ENCODE results near the gene ALAD.
A peak's percentile ranks its signal among the peaks of the same experiment; 100 is the strongest.
"Not testable (repeated sequence)": the region's sequence is repeated elsewhere in the genome, so short reads cannot be mapped to it uniquely, and the experiment has no call there.

Gene ALAD

DNA sequence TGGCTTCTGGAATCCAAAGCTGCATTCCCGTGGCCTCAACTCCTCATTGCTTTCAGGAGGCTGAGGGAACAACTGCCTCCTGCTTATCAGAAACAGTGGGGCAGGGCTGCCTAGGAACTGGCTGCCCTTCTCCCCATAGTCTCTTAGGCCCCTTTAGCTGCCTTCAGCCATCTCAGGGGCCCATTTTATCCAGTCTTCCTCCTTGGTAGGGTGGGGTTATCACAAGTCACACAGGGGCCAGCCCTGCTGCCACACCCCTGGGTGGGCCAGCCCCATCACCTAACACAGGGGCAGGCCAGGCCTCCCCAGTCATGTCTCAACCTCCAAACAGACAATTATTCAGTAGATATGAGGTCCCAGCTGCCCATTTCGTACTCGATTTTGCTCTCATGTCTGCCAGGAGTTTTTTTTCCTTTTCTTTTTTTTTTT is 3.9 kb downstream of the ALAD start:
- no peak for DNase-seq

DNA sequence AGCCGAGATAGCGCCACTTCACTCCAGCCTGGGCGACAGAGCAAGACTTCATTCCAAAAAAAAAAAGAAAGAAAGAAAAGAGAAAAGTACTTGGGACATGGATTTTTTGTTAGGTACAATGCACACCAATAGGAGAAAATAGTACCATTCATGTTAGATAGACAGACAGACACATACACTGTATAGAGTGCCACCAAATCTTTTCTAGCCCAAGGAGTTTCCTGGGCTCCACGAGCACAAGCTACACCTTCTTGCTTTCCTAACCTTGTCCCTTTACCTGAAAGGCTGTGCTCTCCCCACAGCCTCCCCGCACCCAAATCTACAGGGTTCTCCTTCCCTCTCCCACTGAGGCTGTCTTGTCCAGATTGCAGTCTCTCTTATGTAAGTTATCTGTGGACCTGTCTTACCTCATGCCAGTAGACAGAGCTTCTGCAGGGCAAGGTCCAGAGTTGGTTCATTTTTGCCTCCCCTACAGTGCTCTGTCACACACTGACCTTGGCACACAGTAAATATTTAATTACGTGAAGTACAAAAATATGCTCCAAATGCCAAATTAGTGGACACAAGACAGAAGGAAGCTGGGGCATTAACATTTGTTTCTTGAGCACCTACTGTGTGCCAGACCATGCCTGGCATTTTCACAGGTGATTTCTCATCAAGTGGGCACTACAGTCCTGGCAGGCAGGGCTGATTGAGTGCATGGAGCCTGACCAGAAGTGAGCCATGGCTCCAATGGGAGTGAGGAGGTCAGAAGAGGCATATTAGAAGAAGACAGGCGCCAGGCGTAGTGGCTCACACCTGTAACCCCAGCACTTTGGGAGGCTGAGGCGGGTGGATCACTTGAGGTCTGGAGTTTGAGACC is 5.9 kb downstream of the ALAD start:
- no peak for DNase-seq

DNA sequence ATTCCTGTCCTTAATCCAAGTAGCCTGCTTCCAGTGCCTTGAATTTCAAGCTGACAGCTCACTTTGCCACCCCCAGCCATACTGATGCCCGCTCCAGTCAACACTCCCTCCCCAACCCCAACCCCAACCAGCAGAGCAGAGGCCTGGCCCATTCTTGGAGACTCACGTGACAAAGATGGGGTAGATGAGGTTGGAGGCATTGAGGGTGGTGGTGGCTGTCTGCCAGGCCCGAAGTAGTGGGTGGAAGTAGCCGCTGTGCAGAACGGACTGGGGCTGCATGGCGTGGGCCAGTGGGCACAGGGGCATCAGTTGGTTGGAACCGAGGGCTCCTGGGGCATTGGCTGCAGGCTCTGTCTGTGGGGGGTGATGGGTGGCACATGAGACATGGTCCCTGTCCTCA is 7.8 kb downstream of the ALAD start:
- DNase-seq = no peak

DNA sequence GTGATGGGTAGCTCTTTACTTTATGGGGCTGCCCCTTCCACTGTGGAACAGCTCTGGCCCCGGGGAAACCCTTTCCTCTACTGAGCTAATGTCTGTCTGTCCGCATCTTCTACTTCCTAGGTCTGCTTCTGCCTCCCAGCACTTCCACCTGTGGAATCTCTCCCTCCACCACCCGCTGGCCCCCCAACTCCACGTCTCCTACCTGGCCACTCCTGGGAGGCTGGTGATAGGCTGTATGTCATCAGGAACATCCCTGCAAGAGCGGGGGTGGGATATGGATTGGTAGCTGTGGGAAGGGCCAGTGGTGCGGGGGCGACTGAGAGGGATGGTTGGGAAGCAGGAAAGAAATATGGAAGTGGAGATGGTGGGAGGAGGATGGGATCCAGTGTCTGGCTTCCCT is 9.2 kb downstream of the ALAD start:
- DNase-seq = no peak

DNA sequence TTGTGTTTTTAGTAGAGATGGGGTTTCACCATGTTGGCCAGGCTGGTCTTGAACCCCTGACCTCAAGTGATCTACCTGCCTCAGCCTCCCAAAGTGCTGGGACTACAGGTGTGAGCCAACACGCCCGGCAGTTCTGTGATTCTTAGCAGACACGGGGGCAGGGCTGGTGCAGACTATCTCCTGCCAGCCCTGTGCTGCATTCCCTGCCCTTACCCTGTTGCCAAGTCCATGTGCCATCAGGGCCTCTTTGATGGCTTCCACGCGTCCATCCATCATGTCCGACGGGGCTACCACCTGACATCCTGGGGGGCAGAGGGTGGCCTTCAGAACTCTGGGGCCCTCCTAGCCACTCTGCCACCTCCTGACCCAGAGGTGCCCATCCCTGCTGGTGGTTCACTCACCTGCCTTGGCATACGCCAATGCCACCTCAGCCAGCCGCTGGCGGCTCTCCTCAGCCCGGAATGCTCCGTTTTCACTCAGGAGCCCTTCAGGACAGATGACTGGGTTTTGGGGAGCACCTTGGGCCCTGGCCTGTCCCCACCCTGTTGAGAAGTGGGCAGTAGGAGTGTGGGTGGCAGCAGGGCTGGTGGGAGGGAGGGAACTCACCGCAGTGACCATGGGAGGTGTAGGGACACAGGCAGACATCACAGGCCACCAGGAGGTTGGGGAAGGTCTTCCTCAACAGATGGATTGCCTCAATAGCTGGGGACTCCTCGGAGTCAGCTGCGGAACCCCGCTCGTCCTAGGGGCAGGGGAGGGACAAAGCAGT is 10.7 kb downstream of the ALAD start:
- no peak for DNase-seq

DNA sequence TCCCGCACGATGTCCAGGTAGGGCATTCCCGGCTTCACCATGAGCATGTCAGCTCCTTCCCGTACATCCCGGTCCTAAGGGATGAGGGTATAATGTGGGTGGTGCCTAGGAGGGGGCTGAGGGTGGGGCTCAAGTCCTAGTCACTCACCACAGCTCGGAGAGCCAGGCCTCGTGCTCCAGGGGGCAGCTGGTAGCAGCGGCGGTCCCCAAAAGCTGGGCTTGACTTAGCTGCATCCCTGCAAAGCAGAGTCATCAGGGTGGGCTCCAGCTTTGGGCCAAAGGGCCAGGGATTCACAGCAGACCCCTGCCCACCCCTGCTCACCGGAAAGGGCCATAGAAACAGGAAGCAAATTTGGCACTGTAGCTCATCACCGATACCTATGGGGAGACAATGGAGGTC is 11.6 kb downstream of the ALAD start:
- no peak for DNase-seq

- no peak for DNase-seq
Observed at GRCh38 chr9:113388833-113389232, 12.3 kb downstream of the ALAD start.

- DNase-seq = no peak
Observed at GRCh38 chr9:113387560-113388230, 13.4 kb downstream of the ALAD start.

DNA sequence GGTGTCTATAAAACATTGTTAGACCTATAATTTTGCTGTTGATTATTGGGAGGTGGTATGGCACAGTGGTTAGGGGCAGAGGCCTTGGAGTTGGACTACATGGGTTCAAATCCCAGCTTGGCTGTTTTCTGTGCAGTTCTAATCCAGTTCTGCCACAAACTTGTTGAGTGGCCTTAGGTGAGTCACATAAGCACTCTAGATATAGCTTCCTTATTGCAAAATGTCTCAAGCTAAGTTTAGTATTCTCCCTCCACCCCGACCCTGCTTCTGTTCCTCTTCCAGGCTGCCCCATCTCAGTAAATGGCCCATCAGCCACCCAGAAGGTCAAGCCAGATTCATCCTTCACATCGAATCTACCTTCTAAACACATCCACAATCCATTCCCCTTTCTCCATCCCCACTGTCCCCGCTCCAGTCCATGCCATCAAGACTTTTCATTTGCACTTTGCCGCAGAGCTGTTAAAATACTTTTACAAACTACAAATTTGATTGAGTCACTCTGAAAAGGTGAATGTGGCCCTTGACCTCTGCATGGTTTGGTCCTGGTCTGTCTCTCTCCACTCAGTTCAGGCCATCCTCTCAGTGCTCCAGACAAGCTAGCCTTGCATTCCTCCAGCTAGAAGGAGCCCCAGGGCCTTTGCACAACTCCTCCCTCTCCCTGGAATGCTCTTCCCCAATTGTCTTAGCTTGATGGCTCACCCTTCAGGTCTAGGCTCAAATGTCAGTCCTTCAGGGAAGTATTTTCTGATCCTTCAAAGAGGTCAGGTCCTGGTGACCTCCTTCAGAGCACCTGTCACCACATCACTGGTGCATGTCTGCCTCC is 14.3 kb downstream of the ALAD start:
- DNase-seq = no peak

DNA sequence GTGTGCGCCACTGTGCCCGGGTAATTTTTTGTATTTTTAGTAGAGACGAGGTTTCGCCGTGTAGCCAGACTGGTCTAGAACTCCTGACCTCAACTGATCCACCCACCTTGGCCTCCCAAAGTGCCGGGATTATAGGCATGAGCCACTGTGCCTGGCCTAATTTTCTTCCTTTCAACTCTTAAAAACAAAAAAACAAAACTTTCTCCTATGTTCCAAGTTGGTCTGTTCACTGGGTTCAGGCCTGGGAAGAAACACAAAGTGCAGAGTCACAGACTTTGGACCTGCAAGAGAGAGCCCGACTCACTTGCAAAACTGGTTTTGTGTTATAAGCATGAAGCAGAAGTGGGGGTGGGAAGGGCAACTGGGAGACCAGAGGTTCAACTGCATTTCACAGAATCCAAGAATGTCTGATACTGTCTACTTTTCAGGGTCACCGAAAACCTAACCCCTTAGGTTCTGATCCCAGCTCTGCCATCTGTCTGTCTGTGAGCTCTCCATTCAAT is 19.1 kb downstream of the ALAD start:
- DNase-seq = no peak

DNA sequence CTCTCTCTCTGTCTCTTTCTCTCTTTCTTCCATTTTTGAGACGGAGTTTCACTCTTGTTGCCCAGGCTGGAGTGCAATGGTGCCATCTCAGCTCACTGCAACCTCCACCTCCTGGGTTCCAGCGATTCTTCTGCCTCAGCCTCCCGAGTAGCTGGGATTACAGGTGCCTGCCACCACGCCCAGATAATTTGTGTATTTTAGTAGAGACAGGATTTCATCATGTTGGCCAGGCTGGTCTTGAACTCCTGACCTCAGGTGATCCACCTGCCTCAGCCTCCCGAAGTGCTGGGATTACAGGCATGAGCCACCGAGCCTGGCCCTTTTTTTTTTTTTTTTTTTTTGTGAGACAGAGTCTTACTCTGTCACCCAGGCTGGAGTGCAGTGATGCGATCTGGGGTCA is 19.6 kb downstream of the ALAD start:
- DNase-seq = not testable (repeated sequence)

DNA sequence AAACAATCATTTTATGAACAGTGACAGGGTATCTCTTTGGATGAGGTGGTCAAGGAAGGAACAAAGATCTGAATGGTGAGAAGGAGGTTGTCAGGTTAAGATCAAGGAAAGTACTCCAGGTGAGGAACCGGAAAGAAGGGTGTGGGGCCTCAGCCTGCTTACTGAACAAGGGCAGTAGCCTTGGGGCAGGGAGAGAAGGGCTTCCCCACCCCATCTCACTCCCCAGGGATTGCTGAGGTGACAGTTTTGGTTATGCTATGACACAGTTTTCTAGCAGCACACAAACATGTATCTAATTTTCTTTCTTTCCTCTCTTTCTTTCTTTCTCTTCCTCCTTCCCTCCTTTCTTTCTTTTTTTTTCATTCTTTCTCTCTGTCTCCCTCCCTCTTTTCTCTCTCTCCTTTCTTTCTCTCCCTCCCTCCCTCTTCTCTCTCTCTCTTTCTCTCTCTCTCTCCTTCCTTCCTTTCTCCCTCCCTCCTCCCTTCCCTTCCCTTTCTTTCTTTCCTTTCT is 20.2 kb downstream of the ALAD start:
- DNase-seq = no peak

- not testable (repeated sequence) for DNase-seq
Observed at GRCh38 chr9:113379829-113380210, 21.3 kb downstream of the ALAD start.

- DNase-seq = not testable (repeated sequence)
Observed at GRCh38 chr9:113379094-113379828, 21.8 kb downstream of the ALAD start.

DNA sequence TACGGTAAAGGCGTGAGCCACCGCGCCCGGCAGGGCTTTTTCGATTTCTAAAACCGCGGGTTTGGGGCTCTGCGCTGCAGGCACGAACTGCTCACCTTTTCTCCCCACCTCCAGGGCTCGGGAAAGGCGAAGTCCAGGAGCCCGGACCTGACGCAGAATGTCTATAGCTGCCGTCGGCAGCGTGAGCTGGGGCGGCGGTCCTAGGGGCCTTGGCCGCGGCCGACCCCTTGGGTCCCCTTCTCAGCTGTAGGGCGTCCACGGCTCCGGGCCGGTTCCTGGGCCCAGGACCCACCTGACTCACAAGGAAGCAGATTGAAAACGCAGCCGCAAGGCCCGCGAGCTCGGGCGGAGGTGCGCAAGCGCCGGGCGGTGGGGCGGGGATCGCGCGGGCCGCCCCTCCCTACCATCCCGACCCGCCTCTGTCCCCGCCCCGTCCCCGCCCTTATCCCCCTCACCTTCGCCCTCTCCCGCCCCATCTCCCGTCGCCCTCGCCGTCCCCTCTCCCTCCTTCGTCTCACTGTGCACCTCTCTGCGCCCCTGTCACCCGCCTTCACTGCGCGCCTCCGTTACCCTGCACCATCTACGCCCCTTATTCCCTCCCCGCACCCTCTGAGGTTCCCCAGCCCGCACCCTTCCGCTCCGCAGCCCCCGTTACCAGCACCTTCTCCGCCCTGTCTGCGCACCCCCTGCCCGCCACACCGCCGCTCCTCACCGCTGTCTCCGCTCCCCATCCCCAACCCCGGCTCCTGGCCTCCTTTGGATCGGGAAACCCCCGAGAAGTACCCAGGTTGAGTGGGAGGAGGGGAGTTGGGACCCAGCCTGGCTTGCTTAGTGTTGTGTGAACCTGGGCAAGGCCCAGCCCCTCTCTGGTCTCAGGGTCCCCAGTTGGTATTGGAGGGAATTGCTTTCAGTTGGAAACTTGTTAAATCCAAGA is 24.2 kb downstream of the ALAD start, which contains the start of gene HDHD3:
Gene HDHD3 (minus strand): TSS at position 353 of the 934 bp plus-strand sequence. CDS start 2,632 bp downstream, outside the sequence.
- DNase-seq = peak; percentile 74

DNA sequence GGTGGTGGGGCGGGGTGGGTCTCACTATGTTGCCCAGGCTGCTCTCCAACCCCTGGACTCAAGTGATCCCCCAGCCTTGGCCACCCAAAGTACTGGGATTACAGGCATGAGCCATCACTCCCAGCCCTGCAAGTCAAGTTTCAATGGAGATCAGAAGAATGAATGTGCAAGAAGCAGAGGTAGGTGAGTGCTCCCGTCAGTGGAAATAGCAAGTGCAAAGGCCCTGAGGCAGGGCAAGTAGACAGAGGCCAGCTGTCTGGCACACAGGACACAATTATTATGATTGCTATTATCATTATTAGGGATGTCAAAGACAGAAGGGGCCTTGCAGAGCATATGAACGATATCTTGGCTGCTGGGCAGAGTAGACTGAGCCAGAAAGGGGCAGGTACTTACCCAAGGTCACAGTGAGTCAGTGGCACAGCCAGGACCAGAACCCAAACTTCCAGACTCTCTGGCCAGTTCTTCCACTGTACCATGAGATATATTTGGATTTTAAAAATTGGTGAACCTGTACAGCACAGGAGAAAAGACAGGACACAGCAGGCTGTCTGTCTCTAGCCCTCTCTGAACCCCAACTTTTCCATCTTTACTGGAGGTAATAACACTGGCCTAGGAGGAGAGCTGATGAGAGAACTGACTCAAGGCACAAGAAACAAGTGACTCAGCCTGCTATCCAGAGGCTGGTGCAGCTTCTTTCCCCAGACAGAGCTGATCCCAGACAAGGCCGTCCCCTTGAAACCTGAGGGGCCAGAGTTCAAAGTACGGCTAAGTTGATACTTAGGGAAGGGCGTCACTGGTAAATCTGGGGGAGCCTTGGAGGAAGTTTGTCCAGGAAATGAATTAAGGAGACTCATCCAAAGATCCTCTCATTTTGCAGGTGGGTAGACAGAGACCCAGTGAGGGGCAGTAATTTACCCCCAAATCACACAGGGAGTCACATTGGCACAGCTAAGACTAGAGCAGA is 25.7 kb downstream of the ALAD start:
- no peak for DNase-seq

DNA sequence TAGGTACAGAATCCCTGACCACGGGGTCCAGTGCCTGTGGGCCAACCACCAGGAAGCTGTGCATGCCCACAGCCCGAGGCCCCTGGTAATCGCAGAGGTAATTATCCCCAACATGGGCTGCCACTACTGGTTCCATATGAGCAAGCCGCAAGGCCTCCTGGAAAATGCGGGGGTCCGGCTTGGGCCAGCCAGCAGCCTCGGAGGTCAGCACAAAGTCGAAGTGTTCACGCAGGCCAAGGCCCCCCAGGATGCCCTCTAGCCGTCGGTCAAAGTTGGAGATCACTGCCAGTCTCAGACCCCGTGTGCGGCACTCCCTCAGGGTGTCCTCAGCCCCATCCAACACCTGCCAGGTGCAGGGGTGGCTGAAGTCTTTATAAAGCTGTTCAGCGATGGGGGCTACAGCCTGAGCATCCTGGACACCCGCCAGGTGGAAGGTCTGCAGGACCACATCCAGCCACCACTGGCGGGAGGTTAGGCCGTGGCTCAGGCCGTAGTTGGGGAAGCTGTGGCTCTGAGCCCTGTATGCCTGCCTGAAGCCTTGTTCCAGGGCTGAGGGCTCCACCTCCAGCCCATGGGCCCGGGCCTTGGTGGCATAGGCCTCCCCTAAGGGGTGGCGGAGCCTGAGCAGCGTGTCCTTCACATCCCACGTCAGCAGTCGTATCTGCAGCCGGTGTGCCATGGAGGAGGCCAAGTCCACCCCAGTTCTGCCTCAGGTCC is 27.2 kb downstream of the ALAD start:
- no peak for DNase-seq

DNA sequence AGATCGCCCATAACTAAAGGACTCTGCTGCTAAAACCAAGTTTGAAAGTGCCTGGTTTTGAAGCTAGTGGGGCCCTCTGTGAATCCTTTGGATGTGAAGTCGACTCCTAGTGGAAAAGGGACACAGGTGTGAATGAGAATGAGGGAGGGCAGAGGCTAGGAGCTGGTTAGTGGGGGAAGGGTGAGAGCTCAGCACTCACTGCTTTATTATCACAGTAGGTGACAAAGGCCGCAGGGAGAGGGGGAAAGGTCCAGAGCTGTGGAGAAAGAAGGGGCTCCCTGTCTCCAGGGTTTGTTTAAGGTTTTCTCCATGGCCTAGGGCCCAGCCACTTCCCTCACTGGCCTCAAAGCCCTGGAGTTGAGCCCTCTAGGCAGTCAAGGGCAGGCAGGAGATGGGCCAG is 27.8 kb downstream of the ALAD start:
- DNase-seq = no peak
